Activated CD8-positive, alpha-beta memory T cell treated with anti-CD3 and anti-CD28 coated beads for 1 hour (primary cell): ENCODE results near the gene CYLD.

Experiments used
- DNase-seq, 2 donors: peaks; one replicate each; pipeline ENCODE4 v3.0.0-alpha.2; 2020; ENCODE audit warnings: low read depth in 1 of 2; ENCODE audit errors: extremely low read depth in 1 of 2

The CYLD gene

DNA sequence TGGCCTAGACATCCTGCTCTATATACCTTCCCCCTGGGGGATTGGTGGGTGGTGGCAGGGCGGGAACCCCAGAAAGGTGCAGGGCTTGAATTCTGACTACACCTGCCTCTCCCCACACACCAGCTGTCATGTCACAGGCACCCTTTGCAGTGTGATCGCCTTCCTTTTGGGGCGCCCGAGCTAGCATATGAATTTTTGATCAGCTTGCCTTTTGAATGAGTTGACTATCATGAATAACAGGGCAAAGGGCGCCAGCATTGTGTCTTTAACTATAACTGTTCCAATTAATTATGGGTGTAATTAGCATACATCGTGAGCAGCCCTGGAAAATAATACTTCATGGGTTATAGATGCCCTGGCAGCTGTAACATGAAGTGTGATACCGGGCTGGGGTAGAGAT is 72.7 kb downstream of the CYLD start:
- no peak for DNase-seq

- DNase-seq = no peak
Measured at GRCh38 chr16:50815382-50815781, 73.5 kb downstream of the CYLD start.

DNA sequence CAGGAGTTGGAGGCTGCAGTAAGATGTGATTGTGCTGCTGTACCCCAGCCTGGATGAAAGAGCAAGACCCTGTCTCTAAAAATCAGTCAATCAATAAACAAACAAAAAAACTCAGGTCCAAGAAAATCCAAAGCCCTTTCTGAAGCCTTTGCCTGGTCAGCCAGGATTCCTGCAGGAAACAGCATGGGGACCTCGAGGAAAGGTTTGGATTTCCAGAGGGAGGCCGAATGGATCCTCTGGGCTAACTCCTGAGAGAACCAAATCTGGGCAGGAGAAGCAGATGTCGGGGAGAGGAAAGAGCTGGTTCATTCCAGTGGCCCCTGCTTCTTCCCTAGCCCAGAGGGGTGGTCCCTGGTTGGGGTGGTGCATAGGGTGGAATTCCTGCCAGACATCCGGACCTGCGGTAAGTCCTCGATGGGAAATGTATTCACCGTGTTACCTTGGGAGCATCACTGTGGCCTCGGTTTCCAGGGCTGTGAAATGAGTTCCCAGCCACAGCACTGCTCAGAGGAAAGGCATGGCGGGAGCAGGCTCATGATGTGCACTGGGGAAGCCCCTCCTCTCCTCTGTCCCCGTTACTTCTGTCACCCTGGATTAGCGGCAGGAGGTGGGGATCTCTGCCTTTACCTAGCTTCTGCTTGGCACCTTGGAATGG is 75.1 kb downstream of the CYLD start:
- DNase-seq = no peak

DNA sequence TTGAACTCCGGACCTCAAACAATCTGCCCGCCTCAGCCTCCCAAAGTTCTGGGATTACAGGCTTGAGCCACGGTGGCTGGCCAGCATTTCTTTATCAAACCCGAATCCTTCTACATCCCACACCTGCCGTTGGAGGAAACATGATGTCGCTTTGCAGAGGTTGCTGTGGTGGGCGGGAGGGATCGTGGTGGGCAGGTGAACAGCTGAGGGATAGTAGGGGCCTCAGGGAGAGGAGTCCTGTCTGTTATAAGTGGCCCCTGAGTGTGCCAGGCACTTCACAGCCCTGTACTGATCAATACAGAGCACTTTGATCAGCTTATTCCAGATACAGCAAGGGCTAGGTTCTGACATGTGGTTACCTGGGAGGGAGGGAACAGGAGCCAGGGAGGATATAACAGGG is 76.5 kb downstream of the CYLD start:
- no peak for DNase-seq

DNA sequence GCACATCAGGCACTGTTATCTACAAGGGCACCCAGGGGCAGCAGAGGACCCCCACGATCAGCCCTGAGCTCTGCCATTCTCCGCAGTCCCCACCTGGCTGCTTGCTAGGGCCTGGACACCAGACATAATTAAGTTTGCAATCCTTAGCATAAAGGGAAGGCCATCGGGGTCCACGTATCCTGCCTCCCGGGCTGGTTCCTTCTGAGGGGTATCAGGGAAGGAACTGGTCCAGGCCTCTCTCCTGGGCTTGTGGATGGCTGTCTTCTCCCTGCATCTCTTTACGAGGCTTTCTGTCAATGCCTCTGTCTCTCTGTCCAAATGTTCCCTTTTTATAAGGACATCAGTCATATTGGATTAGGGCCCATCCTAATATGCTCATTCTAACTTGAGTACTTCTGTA is 77.8 kb downstream of the CYLD start:
- no peak for DNase-seq

DNA sequence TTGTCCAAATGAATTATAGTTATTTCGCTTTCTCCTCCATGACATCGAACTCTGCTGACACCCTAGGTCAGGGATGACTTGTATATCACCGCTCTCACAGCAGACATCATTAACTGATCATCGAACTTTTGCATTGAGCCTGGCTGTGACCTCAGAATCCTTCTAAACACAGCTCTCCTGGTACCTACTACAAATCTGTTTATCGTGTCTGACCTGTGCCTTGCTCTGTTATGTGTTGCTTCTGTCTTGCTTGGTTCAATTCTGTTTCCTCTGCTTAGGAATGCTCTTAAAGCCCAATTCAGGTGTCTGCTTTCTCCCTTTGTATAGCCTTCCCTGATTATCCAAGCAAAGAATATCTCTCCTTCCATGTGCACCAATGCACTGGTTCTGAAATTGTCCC is 78.3 kb downstream of the CYLD start:
- DNase-seq = no peak

DNA sequence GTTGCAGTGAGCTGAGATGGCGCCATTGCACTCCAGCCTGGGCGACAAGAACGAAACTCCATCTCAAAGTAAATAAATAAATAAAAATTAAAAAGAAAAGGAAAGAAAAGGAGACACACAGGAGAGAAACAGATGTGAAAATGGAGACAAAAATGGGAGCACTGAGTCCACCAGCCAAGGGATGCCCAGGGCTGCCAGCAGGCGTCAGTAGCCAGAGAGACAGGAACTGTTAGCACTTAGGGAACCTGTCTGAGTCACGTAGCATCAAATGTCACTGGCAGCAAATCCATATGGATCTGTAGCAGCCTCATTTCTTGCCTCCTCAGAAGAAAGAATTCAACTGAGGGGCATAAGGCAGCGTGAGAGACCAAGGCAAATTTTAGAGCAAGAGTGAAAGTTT is 79.7 kb downstream of the CYLD start:
- no peak for DNase-seq

DNA sequence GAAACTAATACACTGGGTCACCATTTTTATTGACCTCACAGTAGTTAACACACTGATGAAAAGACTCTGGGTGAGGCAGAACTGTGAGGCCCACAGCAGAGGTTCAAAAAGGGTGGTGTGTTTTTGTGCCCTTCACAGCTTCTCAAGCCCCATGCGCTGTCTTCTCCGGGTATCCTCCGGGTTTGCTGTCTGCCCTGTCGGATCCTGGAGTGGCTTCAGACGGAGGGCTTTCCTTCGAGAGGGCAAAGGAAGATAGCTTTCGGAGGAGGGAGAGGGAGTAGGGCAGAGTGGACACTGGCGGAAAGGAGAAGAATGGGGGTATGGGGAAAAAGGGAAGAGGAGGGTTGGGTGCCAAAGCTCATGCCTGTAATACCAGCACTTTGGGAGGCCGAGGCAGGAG is 80.8 kb downstream of the CYLD start:
- DNase-seq = no peak

DNA sequence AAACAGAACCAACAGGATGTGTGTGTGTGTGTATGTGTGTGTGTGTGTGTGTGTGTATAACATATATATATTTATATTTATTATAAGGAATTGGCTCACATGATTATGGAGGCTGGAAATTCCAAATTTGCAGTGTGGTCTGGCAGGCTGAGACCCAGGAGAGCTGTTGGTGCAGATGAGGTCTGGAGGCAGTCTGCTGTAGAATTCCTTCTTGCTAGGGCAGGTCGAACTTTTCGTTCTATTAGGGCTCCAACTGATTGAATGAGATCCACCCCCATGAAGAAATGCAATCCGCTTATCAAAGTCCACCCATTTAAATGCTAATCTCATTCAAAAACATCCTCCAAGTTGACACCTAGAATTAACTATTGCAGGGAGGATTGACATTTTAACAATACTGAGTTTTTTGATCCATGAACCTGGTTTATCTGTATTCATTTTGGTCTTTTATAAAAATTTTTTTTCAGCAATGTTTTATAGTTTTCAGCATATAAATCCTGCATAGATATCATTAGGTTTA is 85.0 kb downstream of the CYLD start:
- DNase-seq = no peak

DNA sequence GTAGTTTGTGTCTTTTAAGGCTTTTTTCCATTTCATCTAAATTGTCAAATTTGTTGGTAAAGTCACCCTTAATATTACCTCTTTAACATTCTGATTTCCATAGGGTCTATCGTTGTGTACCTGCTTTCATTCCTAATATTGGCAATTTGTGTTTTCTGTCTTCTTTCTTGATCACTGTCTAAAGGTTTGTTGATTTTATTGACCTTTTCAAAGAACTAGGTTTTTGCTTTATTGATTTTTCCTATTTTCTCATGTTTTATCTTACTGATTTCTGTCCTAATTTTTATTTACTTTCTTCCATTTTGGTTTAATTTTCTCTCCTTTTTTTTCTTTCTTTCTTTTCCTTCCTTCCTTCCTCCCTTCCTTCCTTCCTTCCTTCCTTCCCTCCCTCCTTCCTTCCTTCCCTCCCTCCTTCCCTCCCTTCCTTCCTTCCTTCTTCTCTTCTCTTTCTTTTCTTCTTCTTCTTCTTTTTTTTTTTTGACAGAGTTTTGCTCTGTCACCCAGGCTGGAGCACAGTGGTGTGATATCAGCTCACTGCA is 86.3 kb downstream of the CYLD start:
- no peak for DNase-seq

DNA sequence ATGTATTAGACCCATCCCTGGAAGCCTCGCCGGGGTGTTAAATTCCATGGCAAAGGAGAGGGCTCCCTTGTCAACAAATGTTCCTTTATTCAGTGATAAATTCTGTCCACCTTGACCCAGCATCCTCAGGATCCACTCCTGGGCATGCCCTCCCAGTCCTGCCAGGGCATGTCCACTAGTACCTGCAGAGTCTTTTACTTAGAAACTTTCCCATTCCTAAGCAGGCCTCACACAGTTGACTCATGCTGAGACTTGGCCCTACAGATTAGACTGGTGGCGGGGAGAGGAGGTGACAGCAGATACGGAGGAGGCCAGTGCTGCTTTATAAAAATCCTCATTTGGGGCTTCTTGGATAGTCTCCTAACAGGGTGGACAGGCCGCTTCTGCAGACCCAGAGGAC is 88.8 kb downstream of the CYLD start:
- DNase-seq = no peak

DNA sequence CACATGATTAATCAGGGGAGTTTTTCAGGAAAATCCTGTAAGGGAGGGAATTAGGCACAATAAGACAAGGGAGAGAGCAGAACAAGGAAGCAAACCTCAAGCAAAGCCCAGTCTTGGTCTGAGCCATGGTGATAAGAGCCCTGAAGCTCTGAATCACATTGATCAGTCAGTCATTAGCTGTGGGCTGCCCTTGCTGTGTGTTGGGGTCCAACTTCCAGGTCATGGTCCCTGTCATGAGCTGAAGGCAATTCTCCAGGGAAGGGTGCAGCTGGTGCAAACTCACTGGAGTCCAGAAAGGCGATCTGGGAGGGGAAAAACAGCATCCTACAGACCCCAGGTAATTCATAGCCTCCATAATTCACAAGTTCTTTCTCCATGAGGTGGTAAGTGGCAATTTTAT is 89.9 kb downstream of the CYLD start:
- no peak for DNase-seq

DNA sequence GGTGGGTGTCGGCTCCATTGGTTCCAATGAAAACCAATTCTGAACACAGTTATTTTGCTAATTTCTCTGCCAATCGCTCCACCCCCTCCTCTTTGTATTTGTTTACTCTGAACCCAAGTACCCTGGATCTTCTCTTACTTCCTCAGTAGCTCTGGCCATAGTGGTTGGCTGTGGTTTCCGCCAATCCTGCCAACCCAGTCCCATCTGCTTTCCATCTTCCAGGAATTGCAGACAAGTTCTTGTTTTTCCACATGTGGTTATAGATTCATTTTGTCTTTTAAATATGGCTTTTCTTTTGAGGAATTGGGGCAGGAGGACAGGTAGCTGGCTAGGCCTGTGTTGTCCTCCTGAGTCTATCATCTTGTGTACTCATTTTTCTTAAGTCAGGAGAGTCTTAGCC is 92.0 kb downstream of the CYLD start:
- DNase-seq = no peak

DNA sequence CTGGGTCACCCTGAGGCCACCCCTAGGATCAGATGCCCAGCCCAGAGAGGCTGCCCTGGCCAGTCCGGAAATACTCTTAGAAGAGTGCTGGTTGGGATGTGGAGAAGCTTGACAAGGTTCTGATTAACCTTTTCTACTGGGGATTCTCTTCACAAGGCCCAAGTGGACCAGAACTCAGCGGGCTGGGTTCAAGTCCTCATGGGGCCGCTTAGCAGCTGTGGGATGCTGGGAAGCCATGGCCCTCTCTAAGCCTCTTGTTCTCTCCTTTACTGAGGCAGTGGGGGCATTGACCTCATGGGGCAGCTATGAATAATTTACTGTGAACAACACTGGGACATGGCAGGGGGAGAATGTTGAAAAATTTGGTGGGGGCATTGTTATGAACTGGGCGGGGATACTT is 92.8 kb downstream of the CYLD start:
- DNase-seq = no peak

DNA sequence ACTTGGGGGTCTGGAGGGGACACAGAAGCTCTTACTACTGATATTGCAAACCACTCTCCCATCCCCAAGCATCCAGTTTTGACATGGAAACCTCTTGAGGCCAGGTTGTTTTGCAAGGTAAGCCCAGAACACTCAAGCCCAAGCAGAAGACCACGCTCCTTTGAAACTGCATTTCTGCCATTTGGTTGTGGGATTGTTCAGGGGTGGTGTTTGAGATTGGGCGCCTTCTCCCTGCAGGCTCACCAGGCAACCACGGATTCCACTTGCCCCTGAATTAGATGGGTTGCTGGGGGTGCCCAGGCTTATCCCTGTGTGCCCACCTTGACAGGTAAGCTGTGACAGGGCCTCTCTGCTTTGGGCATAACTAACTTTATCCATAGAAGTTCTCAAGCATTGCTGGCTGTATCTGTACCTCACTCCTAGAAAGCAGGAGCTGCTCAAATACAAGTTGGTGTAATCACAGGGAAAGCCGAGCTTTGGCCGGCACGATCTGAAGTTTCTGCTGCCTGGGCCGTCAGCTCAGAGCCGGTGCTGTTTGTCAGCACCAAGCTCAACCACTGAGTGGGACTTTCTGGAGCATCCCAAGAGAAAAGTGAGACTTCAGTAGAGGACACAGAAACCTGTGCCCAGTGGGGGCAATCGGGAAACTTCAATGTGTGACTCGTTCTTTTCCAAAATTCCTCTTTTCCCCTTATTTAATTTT is 93.6 kb downstream of the CYLD start:
- DNase-seq = no peak

DNA sequence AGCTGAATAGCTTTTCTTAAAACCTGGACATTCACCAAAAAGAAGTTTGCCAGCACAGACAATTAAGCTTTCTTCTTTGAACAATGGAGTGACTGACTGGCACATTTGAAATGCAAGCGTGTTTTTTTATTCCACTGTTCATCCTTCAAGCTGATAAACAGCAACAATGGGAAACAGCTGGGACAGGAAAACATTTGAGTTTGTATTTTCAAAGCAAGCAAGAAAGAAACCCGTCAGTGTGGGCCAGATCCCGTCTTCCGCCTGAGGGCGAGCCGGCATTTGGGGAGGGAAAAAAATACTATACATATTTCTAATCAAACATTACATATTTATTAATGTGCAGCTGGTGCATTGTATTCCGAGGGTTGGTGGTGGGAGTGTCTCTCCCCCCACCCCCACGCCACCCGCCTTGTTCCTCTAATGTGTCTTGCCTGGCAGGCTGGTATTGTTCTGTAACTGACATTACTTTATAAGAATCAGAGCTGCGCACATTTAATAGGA is 94.3 kb downstream of the CYLD start:
- DNase-seq = no peak

DNA sequence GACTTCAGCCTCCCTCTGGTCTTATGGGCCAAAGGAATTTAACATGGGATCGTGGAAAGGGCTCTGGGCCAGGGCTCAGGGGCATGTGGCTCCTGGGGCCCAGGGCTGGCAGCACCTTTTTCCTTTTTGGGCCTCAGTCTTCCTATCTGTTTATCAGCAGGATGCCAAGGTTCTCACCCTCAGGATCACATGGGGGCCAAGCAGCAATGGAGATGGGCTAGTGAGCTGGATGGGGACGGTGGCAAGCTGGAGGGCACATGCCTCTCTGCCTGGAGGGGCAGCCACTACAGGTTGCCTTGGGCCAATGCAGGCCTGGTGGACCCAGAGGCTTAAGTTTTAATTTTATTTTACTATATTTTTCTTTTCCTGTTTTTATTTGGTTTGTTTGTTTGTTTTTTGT is 95.4 kb downstream of the CYLD start:
- DNase-seq = no peak

GRCh38 chr16:50838165-50838564 is 96.3 kb downstream of the CYLD start:
- DNase-seq = no peak

- DNase-seq = no peak
Measured at GRCh38 chr16:50838885-50839284, 97.0 kb downstream of the CYLD start.

GRCh38 chr16:50839356-50839755 is 97.5 kb downstream of the CYLD start:
- DNase-seq = no peak

DNA sequence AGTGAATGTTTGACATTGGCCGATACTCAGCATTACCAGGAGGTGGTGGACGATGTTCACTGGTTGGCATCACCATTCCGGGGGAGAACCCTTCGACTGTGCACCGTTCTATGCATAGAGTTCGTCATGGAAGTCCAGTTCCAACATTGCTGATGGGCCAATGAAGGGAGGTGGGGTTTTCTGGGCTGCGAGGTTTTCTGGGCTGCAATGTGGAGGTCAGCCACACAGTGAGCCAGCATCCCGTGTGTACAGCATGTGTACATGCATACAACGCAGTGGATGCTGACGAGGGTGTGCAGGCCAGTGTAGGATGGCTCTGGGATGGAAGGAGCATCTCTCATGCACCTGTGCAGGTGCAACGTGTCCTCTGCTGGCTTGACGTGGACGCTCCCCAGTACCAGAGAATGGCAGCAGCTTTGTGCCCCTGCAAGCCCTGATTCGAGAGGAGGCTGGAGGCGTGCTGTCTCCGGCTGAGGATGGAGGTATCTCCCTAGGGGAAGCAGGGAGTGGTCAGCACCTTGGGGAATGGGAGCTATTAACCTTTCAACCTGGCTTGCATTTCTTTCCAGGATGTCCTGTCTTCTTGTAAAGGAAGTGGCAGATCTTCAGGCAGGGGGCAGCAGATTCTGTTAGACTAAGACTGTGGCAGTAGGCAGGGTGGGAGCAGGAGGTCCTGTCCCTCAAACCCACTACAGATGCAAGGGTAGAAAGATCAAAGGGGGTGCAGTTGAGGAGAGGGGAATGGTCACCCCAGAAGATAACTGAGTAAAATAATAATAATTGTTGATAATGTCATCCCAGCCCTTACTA is 98.2 kb downstream of the CYLD start:
- no peak for DNase-seq
